Stimulated activated CD8-positive, alpha-beta memory T cell treated with anti-CD3 and anti-CD28 coated beads, Interleukin-12 subunit alpha, Interleukin-12 subunit beta, amount 100 ng/mL, for 24 hours (primary cell): Measurements from ENCODE around the gene NPC1.
"Not testable (repeated sequence)": the region's sequence is repeated elsewhere in the genome, so short reads cannot be mapped to it uniquely, and the experiment has no call there.

Experiments used
- DNase-seq: peaks from one replicate; pipeline ENCODE4 v3.0.0-alpha.2; 2020; ENCODE audit errors: extremely low read depth

Gene NPC1

GRCh38 chr18:23575309-23575651, 11.0 kb downstream of the NPC1 start:
- DNase-seq, result no peak

DNA sequence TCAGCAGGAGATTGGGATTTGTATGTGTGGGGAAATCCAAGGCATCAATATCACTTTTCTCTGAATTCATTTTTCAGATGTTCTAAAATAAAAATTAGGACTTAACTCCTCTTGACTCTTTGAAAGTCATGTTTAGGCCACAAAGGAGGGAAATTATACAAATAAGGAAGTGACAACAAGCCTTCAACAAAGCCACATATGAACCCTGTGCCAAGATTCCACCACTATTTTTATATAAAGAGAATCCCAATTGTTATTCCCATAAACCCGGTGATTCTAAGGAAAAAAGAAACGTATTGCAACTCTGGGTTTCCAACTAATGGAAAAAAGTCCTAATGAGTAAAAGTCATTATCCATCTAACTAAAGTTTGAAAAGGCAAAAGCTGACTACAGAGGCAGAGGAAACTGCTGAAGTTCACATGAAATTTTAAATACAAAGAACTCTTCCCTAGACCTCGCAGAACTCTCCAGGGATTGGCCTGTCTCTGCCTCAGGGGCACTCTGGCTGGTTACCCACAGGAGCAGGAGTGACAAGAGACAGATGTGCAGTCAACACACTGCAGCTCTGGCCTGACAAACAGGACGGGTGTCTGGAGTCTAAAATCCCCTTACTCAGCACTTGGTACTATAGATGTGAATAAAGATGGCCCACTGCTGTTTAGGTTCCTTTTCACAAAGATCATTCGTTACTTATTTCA, 11.5 kb downstream of the NPC1 start:
- no peak for DNase-seq

DNA sequence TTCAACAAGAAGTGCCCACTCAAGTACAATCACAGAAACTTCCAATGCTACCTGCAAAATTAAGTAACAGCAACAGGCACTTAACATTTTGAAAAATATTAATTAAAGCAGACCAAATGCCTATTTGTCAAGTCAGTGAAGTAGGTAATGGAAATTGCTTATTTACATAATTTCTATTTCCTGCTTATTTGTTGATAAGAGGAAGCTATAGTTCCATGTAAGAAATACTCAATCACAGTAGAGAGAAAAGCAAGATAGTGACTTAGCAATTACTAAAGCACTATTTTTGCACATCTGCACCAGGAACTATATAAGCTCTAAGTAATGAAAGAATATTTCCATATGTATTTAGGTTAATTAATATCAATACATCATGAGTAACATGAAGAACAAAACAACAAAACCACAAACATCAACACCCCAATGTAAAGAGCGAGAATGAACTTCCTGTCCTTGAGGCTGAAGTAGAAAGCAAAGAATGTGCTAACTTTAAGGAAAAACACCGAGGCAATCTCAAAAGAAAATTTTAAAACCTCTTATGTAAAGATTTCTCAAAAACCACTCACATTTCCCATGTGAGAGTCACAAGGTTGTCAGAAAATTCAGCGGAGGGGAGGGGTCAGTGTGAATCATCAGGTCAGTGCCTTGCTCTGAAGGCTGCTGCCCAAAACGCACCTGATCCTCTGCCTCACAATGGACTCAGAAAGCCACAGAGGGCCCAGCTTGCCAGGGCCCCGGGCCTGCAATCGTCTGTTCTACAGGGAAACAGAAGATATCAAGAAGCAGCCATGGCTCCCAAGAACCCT, 12.5 kb downstream of the NPC1 start:
- DNase-seq, result no peak

DNA sequence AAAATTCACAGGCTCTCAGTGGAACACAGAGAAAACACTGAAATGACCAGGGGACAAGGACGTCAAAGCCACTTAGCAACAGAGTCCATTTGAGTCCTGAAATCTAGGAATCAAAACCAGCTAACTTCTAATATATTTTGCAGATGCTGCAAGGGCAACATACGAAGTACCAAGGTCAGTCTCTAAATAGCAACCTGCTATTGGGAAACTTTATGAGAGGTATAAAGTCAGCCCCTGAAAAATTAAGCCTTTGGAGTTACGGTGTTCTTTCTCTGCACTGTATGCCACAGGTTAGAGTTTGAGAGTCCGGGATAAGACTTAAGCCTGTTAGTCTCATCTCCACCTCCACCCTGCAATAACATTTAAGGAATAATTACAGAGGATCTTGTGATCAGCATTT, 13.3 kb downstream of the NPC1 start:
- DNase-seq, result no peak

GRCh38 chr18:23572570-23572969, 13.7 kb downstream of the NPC1 start:
- no peak for DNase-seq

- no peak for DNase-seq
Measured at GRCh38 chr18:23572012-23572411, 14.3 kb downstream of the NPC1 start.

DNA sequence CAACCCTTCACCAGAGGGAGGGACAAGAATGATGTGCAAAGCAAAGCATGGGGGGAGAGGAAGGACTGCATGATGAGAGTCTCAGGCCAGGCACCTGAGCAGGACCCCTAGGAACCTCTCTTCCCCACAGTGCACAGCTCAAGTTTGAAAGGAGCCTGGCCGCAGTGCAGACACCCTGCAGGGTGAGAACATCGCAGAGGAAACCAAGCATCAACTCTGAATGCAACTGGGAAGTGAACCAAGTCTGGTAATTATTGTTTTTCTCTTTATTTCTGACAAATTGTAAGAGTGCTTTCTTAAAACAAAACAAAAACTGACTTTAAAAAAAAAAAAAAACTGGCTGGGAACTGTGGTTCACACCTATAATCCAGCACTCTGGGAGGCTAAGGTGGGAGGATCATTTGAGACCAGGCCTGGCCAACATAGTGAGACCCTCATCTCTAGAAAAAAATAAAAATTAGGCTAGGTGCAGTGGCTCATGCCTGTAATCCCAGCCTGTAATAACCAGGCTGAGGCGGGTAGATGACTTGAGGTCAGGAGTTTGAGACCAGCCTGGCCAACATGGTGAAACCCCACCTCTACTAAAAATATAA, 15.3 kb downstream of the NPC1 start:
- DNase-seq, result no peak

GRCh38 chr18:23569299-23570063, 16.8 kb downstream of the NPC1 start:
- no peak for DNase-seq

DNA sequence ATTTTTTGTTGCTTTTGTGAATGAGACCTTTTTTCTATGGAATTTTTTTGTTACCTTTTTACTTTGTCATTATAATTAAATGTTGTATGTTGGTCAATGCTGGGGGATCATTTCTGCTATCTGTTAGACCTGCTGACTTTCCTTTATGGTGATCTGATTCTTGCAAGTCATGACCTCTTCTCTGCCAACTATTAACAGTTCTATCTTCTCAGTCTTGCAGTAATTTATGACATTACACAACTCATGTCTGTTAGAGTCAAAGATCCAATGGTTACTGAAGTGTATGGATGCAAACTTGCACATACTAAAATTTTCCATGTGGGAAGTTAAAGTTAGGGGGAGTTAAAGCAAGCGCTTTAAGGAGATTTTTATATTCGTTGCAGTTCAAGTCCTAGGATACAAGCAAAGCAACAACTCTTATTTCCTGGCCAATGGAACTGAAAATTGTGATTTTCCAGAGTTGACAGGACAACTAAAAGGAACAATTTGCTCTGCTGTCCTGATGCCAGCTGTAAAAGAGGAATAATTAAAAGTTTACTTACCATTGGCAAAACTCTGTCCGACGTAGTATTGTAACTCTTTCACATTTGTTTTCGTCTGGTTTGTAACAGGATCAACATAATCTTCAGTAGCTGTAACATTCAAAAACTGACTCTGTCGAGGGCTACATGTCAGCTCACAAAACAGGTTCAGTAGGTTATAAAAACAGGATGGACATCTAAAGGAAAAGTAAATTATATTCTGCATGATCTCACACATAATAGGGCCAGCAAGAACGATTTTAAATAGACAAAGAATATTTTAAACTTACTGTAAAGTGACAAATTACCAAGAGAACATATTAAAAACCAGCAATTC, 17.8 kb downstream of the NPC1 start:
- DNase-seq, result no peak

DNA sequence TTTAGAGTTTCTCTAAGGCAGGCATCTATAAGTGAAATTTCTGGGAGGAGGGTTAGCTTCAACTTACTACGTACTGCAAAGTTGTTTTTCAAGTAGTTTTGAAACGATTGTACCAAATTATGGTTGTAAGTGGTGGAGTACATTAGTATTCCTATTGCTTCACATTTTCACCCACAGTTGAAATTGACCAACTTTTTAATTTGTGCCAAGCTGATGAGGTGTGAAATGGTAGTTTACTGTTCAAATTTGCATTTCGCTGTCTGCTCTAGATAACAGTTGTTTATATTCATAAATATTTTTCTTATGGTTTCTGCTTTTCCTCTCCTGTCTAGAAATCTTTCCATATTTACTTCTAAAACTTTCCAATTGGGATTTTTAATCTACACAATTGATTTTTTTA, 18.6 kb downstream of the NPC1 start:
- DNase-seq, result no peak

GRCh38 chr18:23565916-23566547, 20.3 kb downstream of the NPC1 start:
- no peak for DNase-seq

GRCh38 chr18:23563377-23564043, 22.8 kb downstream of the NPC1 start:
- no peak for DNase-seq

DNA sequence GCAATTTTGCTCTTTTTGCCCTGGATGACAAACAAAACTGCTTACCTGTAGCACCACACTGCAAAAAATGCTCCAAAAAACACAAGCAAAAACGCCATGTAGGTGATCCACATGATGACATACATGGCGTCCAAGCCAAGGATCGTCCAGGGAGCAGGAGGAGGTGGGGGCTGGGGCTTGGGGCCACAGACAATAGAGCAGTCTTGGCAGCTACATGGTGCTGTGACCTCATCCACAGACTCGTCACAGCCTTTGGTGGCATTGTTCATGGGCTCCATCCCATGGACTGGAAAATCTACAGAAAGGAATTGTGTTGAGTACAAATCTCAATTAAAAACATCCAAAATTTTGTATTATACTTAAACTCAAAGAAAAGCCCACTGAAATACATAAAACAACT, 26.1 kb downstream of the NPC1 start:
- DNase-seq, result no peak

- not testable (repeated sequence) for DNase-seq
Measured at GRCh38 chr18:23557511-23557910, 28.8 kb downstream of the NPC1 start.

DNA sequence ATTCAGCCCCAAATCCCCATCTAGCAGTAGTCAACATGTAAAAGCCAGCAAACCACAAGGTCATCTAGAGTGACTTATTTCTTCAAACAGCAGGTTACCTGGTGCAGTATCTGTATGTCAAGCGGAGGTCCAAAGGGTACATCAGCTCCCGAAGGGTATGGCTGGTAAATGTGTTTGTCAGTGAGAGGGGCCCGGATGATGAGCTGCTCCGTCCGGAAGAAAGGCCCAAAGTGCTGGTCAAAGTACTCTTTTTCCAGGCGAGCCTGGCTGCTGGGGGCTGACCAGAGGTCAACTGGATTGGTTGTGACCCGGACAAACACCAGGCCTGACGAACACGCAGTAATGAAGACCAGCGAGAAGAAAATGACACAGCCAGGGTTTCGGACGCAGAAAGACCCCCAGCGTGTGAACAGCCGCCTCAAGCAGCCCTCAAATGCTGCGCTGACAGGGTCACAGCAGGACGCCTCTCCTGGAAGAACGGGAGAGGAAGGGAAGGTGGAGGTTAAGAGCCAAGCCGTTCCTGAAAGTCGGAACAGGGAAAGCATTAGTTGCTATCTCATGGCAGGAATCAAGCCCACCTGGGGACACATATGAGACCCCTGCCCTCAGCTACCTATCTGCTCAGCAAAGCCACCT, 30.0 kb downstream of the NPC1 start:
- DNase-seq, result no peak

DNA sequence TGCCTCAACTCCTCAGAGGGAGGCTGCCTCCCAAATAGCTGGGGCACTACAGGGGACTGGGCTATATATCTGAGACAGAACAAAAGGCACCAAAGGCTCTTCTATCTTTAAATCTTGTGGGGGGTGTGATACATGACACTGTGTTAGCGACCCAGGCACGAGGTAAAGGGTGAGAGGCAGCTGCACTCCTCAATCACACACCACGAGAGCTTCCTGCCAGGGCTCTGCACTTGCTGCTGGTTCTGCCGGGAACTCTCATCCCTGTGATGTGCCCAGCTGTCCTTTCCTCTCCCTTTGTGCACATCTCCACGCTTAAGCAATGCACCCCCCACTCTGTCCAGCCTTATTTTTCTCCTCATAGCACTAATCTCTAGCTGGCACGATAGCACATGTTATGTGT, 32.4 kb downstream of the NPC1 start:
- DNase-seq, result no peak

DNA sequence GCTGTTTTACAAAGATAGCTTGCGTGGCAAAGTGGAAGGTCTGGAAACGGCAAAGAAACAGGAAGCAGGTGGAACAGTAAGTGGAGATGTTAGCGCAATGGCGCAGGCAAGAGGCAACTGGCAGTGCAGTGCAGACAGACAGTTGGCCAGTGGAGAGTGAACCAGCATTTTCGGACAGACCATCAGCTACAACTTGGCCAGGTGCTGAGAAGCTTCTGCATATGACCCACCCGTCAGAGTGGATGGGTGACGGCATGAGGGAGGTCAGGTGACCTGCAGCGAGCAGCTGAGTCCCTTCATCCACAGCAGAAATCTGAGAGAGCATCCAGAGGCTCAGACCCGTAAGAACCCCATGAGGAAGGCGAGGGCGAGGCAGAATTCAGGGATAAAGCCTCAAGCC, 33.8 kb downstream of the NPC1 start:
- no peak for DNase-seq

GRCh38 chr18:23551978-23552377, 34.3 kb downstream of the NPC1 start:
- DNase-seq, result no peak

DNA sequence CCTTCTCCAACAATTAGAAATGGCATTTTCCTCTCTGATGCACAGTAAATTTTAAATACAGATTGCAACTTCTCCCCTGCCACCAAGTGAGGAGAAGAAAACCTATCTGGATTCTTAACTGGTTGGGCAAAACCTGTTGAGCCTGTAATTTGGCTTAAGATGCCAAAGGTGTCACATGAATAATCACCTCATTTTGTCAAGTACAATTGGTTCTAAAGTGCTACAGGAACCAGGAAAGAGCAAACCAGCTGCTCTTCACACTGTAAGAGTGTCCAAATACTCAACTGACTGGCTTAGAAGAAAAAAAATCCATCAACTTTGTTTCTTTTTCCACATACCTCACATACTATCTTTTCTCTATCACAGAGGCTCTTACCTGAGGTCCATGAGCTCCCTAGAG, 35.4 kb downstream of the NPC1 start:
- no peak for DNase-seq

DNA sequence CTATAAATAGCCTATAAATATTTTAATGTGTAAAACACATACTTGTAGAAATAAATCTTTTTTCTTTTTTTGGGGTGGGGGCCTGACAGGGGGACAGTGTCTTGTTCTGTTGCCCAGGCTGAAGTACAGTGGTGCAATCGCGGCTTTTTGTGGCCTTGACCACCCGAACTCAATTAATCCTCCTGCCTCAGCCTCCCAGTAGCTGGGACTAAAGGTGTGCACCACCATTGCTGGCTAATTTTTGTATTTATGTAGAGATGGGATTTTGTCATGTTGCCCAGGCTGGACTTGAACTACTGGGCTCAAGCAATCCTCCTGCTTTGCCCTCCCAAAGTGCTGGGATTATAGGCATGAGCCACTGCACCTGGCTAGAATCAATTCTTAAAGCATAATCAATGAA, 37.6 kb downstream of the NPC1 start:
- DNase-seq, result no peak
